HUES6 (cell line): ENCODE measurements around the gene MYOZ3.

Source experiments
- H3K27ac ChIP-seq: 2 replicates; pipeline ENCODE4 v1.7.0; 2013; ENCODE audit warnings: low read depth, mild to moderate bottlenecking, low read length, inconsistent platforms
- H3K27me3 ChIP-seq: 2 replicates; pipeline ENCODE4 v1.6.1; 2013; ENCODE audit warnings: low read length; ENCODE audit not compliant: control insufficient read depth, insufficient read depth
- H3K36me3 ChIP-seq: 2 replicates; pipeline ENCODE4 v1.6.1; 2013; ENCODE audit warnings: low read length; ENCODE audit not compliant: control insufficient read depth, insufficient read depth
- H3K4me1 ChIP-seq: 2 replicates; pipeline ENCODE4 v1.6.1; 2013; ENCODE audit warnings: low read length; ENCODE audit not compliant: control insufficient read depth, insufficient read depth
- H3K4me3 ChIP-seq: 2 replicates; pipeline ENCODE4 v1.5.1; 2013; ENCODE audit warnings: low read depth, low read length
- H3K9ac ChIP-seq: one replicate; pipeline ENCODE4 v1.6.1; 2013; ENCODE audit warnings: mild to moderate bottlenecking, low read length
- H3K9me3 ChIP-seq: 2 replicates; pipeline ENCODE4 v1.6.1; 2013; ENCODE audit warnings: low read depth, low read length; ENCODE audit not compliant: control insufficient read depth, insufficient read depth

MYOZ3 gene

GRCh38 chr5:150663936-150664335, 2.9 kb downstream of the MYOZ3 start:
- Histone ChIP-seq H3K9me3 (no peaks in the 10 kb centered on the region), H3K27me3 (no peaks in the 10 kb centered on the region), H3K9ac (no peak overlapping the region), H3K4me1 (peaks cover 14% of the 10 kb centered on the region), H3K4me3 (no peak overlapping the region), H3K36me3 (0 out of 2 replicates have a peak, but pooled peaks cover 3% of the 10 kb centered on the region), H3K27ac (no peak overlapping the region)

- Histone ChIP-seq H3K27ac (no peak overlapping the region), H3K4me1 (peaks cover 14% of the 10 kb centered on the region), H3K27me3 (no peaks in the 10 kb centered on the region), H3K36me3 (0 out of 2 replicates have a peak, but pooled peaks cover 3% of the 10 kb centered on the region), H3K9ac (no peak overlapping the region), H3K9me3 (no peaks in the 10 kb centered on the region), H3K4me3 (no peak overlapping the region)
Observed at GRCh38 chr5:150665044-150665443, 4.0 kb downstream of the MYOZ3 start.

GRCh38 chr5:150670275-150670947, 9.4 kb downstream of the MYOZ3 start:
- no peaks in the 10 kb centered on the region for H3K27me3 ChIP-seq
- H3K36me3 ChIP-seq = 0 out of 2 replicates have a peak, but pooled peaks cover 3% of the 10 kb centered on the region
- peak overlapping the region; percentile 94; the same call in 1 of the 2 replicates for H3K4me3 ChIP-seq
- peaks cover 31% of the 10 kb centered on the region for H3K4me1 ChIP-seq
- peak overlapping the region; percentile 96 for H3K9ac ChIP-seq
- no peaks in the 10 kb centered on the region for H3K9me3 ChIP-seq
- H3K27ac ChIP-seq = no peak overlapping the region

GRCh38 chr5:150670948-150671310, 9.9 kb downstream of the MYOZ3 start:
- H3K27ac ChIP-seq = 0 out of 2 replicates have a peak overlapping the region, but pooled peaks have one; percentile 90
- peak overlapping the region; percentile 94 for H3K4me3 ChIP-seq
- H3K4me1 ChIP-seq = peaks cover 31% of the 10 kb centered on the region
- 0 out of 2 replicates have a peak, but pooled peaks cover 3% of the 10 kb centered on the region for H3K36me3 ChIP-seq
- no peaks in the 10 kb centered on the region for H3K9me3 ChIP-seq
- H3K27me3 ChIP-seq = no peaks in the 10 kb centered on the region
- H3K9ac ChIP-seq = peak overlapping the region; percentile 96

- H3K36me3 ChIP-seq = 0 out of 2 replicates have a peak, but pooled peaks cover 3% of the 10 kb centered on the region
- no peaks in the 10 kb centered on the region for H3K9me3 ChIP-seq
- H3K27ac ChIP-seq = peak overlapping the region; percentile 90
- peak overlapping the region; percentile 94 for H3K4me3 ChIP-seq
- H3K9ac ChIP-seq = peak overlapping the region; percentile 96
- no peaks in the 10 kb centered on the region for H3K27me3 ChIP-seq
- peaks cover 31% of the 10 kb centered on the region for H3K4me1 ChIP-seq
Observed at GRCh38 chr5:150671509-150672236, 10.6 kb downstream of the MYOZ3 start.

- peak overlapping the region; percentile 96 for H3K9ac ChIP-seq
- H3K36me3 ChIP-seq = 0 out of 2 replicates have a peak, but pooled peaks cover 9% of the 10 kb centered on the region
- peaks cover 31% of the 10 kb centered on the region for H3K4me1 ChIP-seq
- no peaks in the 10 kb centered on the region for H3K27me3 ChIP-seq
- H3K4me3 ChIP-seq = peak overlapping the region; percentile 94
- H3K27ac ChIP-seq = peak overlapping the region; percentile 90
- H3K9me3 ChIP-seq = no peaks in the 10 kb centered on the region
Observed at GRCh38 chr5:150672237-150672883, 11.3 kb downstream of the MYOZ3 start.

- Histone ChIP-seq H3K36me3 (0 out of 2 replicates have a peak, but pooled peaks cover 9% of the 10 kb centered on the region), H3K4me1 (peaks cover 31% of the 10 kb centered on the region), H3K9ac (peak overlapping the region; percentile 96), H3K27me3 (no peaks in the 10 kb centered on the region), H3K27ac (peak overlapping the region; percentile 90; the same call in 1 of the 2 replicates), H3K9me3 (no peaks in the 10 kb centered on the region), H3K4me3 (peak overlapping the region; percentile 94)
Observed at GRCh38 chr5:150672884-150673275, 11.8 kb downstream of the MYOZ3 start.

GRCh38 chr5:150674341-150674821, 13.3 kb downstream of the MYOZ3 start:
- peaks cover 31% of the 10 kb centered on the region for H3K4me1 ChIP-seq

GRCh38 chr5:150675069-150675468, 14.0 kb downstream of the MYOZ3 start:
- Histone ChIP-seq H3K4me1 (peaks cover 29% of the 10 kb centered on the region), H3K27ac (no peak overlapping the region), H3K36me3 (0 out of 2 replicates have a peak, but pooled peaks cover 9% of the 10 kb centered on the region), H3K27me3 (no peaks in the 10 kb centered on the region), H3K4me3 (no peak overlapping the region), H3K9me3 (no peaks in the 10 kb centered on the region), H3K9ac (no peak overlapping the region)

More at GRCh38 chr5:150674341-150674821, 13.3 kb downstream of the MYOZ3 start:
- Histone ChIP-seq H3K27ac (peak overlapping the region; percentile 10; the same call in 1 of the 2 replicates), H3K4me3 (no peak overlapping the region), H3K9ac (no peak overlapping the region), H3K27me3 (no peaks in the 10 kb centered on the region), H3K36me3 (0 out of 2 replicates have a peak, but pooled peaks cover 9% of the 10 kb centered on the region), H3K9me3 (no peaks in the 10 kb centered on the region)

- Histone ChIP-seq H3K4me1 (peaks cover 16% of the 10 kb centered on the region), H3K27ac (no peak overlapping the region), H3K36me3 (0 out of 2 replicates have a peak, but pooled peaks cover 9% of the 10 kb centered on the region), H3K27me3 (no peaks in the 10 kb centered on the region), H3K9ac (no peak overlapping the region), H3K9me3 (no peaks in the 10 kb centered on the region), H3K4me3 (no peak overlapping the region)
Observed at GRCh38 chr5:150676578-150676977, 15.5 kb downstream of the MYOZ3 start.
